Measurements from ENCODE around the gene DMAC2.

DNA sequence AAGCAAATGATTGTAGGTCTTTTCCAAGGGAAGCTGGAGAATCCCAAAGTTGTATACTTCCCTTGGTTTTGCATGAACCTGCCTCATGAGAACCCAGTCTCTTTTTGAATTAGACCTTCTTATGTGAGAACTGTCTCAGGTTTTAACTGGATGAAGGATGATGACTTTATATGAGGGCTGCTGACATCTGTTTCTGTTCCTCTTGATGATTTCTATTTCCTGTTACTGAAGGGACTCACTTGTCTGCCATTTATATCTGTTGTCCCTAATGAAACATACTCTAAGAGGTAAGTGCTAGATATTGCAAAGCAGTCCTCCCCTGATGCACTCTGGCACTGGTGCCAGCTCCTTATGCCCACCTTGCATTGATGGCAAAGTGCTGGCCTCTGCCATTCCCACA lies 36.9 kb upstream of the DMAC2 start:
- TF ChIP-seq POLR2AphosphoS5 (IDR thresholded peaks at IDR 0.05; ENCODE audit: low read depth, low read length), result no peak
- no peak for TF ChIP-seq TAF1 (IDR thresholded peaks at IDR 0.05; ENCODE audit: borderline replicate concordance, low read depth, low read length)
- TF ChIP-seq POLR2A (IDR thresholded peaks at IDR 0.05; ENCODE audit: low read depth, low read length), result no peak
